PC-9 (cell line): ENCODE results near the gene RAPSN. TPM values are rescaled to one million over a fixed set of nuclear protein-coding genes. Genes with fewer than 3 reads are reported as not detected.

Source experiments
- BruUV-seq: library from RNA; stranded (reverse); fragments of 400-500 nt; replicated peaks from 2 replicates; lab custom pipeline; 2021; lab: Mats Ljungman, UMichigan
- CTCF ChIA-PET: fragments of 300-600 bp; sonication (Branson Sonifier 250); formaldehyde crosslinking; loops from one replicate; lab custom pipeline; 2022; ENCODE audit warnings: antibody characterized with exemption; lab: Charles Lee
- POLR2A ChIA-PET: fragments of 300-600 bp; sonication (Branson Sonifier 250); formaldehyde crosslinking; loops from one replicate; lab custom pipeline; 2022; ENCODE audit warnings: antibody characterized with exemption; ENCODE audit not compliant: unreplicated experiment; lab: Charles Lee
- DNase-seq, 2 experiments: peaks; one replicate each; pipeline versions ENCODE4 v3.0.0 to v3.0.0-alpha.2; 2015 to 2022; ENCODE audit warnings: mixed read lengths in 1 of 2
- H2AFZ ChIP-seq: fragments of 200-600 bp; sonication (generic); 2 replicates; pipeline ENCODE4 v1.8.1; 2017; ENCODE audit warnings: antibody characterized with exemption
- H3F3A ChIP-seq: fragments of 200-600 bp; sonication (generic); 2 replicates; pipeline ENCODE4 v1.8.1; 2017; ENCODE audit warnings: antibody characterized with exemption, mild to moderate bottlenecking, low read depth; ENCODE audit not compliant: insufficient read depth
- H3K27ac ChIP-seq: fragments of 200-600 bp; sonication (generic); 2 replicates; pipeline ENCODE4 v1.6.1; 2016; ENCODE audit warnings: mixed run types
- H3K27me3 ChIP-seq: fragments of 200-600 bp; sonication (generic); 2 replicates; pipeline ENCODE4 v1.6.1; 2016; ENCODE audit warnings: low read depth, mixed run types; ENCODE audit not compliant: insufficient read depth
- H3K36me3 ChIP-seq: fragments of 200-600 bp; sonication (generic); 2 replicates; pipeline ENCODE4 v1.6.1; 2016; ENCODE audit warnings: low read depth, mixed run types
- H3K4me1 ChIP-seq: fragments of 200-600 bp; sonication (generic); replicated peaks from 2 replicates; pipeline ENCODE4 v1.6.1; 2016; ENCODE audit warnings: mixed run types; ENCODE audit not compliant: insufficient read depth
- H3K4me2 ChIP-seq: fragments of 200-600 bp; sonication (generic); 2 replicates; pipeline ENCODE4 v1.6.1; 2017; ENCODE audit warnings: mixed run types
- H3K4me3 ChIP-seq: fragments of 200-600 bp; sonication (generic); 2 replicates; pipeline ENCODE4 v1.6.1; 2016; ENCODE audit warnings: mixed run types
- H3K79me2 ChIP-seq: fragments of 200-600 bp; sonication (generic); 2 replicates; pipeline ENCODE4 v1.6.1; 2017; ENCODE audit warnings: low read depth, mixed run types
- H3K9me2 ChIP-seq: fragments of 200-600 bp; sonication (generic); 2 replicates; pipeline ENCODE4 v1.8.1; 2017; ENCODE audit warnings: mild to moderate bottlenecking; ENCODE audit not compliant: insufficient read depth
- H3K9me3 ChIP-seq: fragments of 200-600 bp; sonication (generic); 2 replicates; pipeline ENCODE4 v1.8.1; 2016; ENCODE audit warnings: low read depth; ENCODE audit not compliant: insufficient read depth
- H4K20me1 ChIP-seq: fragments of 200-600 bp; sonication (generic); 2 replicates; pipeline ENCODE4 v1.8.1; 2017; ENCODE audit not compliant: insufficient read depth
- CTCF ChIP-seq: fragments of 200-600 bp; sonication (generic); conservative IDR thresholded peaks from 2 replicates; pipeline ENCODE4 v1.6.1; 2017; ENCODE audit warnings: mixed run types, antibody characterized with exemption, mild to moderate bottlenecking, moderate library complexity
- EZH2 ChIP-seq: fragments of 200-600 bp; sonication (generic); IDR thresholded peaks from 2 replicates; pipeline ENCODE4 v1.8.0; 2017; ENCODE audit warnings: antibody characterized with exemption, low read depth
- intact Hi-C: fragments of 100-400 bp; cut with micrococcal nuclease; formaldehyde crosslinking; loops from one replicate; pipeline ENCODE4 v1.10.0; 2022; ENCODE audit not compliant: unreplicated experiment
- total RNA-seq: library from RNA; stranded (reverse); gene quantifications from 2 replicates; pipeline ENCODE4 v1.2.3, GENCODE V29; 2021

Gene RAPSN
- total RNA-seq, 1 experiment from 2014 or later = 7.3 TPM

DNA sequence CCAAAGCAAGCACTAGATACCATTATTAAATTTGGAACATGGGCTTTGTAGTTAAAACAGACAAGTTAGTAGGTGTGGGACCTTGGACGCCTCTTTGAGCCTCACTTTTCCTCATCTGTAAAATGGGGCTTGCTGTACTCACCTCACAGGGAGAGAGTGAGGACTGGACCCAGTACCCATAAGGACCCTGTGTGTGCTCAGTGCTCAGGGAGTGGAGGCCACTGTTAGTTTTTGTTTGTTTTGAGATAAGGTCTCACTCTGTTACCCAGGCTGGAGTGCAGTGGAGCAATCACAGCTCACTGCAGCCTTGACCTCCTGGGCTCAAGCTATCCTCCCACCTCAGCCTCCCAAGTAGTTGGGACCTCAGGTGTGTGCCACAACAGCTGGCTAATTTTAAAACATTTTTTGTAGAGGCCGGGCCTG, 8.9 kb downstream of the RAPSN start:
- intact Hi-C loops = no loop called here
- H3K27me3 ChIP-seq = no peaks in the 10 kb centered on the region
- H3K36me3 ChIP-seq = no peaks in the 10 kb centered on the region
- TF ChIP-seq CTCF = no peak
- TF ChIP-seq EZH2 = no peak
- H3K27ac ChIP-seq = no peak overlapping the region
- no peaks in the 10 kb centered on the region for H3K79me2 ChIP-seq
- no peaks in the 10 kb centered on the region for H3K9me3 ChIP-seq
- no TSS peak for BruUV-seq
- H3K4me1 ChIP-seq = no peaks in the 10 kb centered on the region
- no peaks in the 10 kb centered on the region for H4K20me1 ChIP-seq
- ChIA-PET CTCF (no interaction called here), POLR2A (no interaction called here)
- H3K4me2 ChIP-seq = no peak overlapping the region
- DNase-seq = no peak
- no peaks in the 10 kb centered on the region for H3K9me2 ChIP-seq
- no peak overlapping the region for H3K4me3 ChIP-seq
- no peak overlapping the region for H2AFZ ChIP-seq
- H3F3A ChIP-seq = no peaks in the 10 kb centered on the region

- intact Hi-C loops = no loop called here
Measured at GRCh38 chr11:47438721-47439120, 10.2 kb downstream of the RAPSN start.

GRCh38 chr11:47437746-47438418, 11.1 kb downstream of the RAPSN start:
- no peaks in the 10 kb centered on the region for H3K9me2 ChIP-seq
- H3K27ac ChIP-seq = no peak overlapping the region
- no peaks in the 10 kb centered on the region for H3K79me2 ChIP-seq
- BruUV-seq = no TSS peak
- H2AFZ ChIP-seq = no peak overlapping the region
- H3F3A ChIP-seq = peaks cover 6% of the 10 kb centered on the region
- intact Hi-C loops = no loop called here
- no peak for TF ChIP-seq EZH2
- TF ChIP-seq CTCF = no peak
- no peaks in the 10 kb centered on the region for H3K9me3 ChIP-seq
- no peaks in the 10 kb centered on the region for H3K4me1 ChIP-seq
- no peak overlapping the region for H3K4me3 ChIP-seq
- H3K27me3 ChIP-seq = no peaks in the 10 kb centered on the region
- no peaks in the 10 kb centered on the region for H4K20me1 ChIP-seq
- DNase-seq = no peak
- H3K36me3 ChIP-seq = no peaks in the 10 kb centered on the region
- POLR2A ChIA-PET = no interaction called here
- CTCF ChIA-PET = no interaction called here
- H3K4me2 ChIP-seq = no peak overlapping the region

More at GRCh38 chr11:47438721-47439120, 10.2 kb downstream of the RAPSN start:
- Histone ChIP-seq H3K27me3 (no peaks in the 10 kb centered on the region), H3K4me2 (no peak overlapping the region), H3F3A (peaks cover 6% of the 10 kb centered on the region; the same call in 1 of the 2 replicates), H3K27ac (no peak overlapping the region), H2AFZ (no peak overlapping the region), H3K4me1 (no peaks in the 10 kb centered on the region), H3K36me3 (no peaks in the 10 kb centered on the region), H3K9me3 (no peaks in the 10 kb centered on the region), H4K20me1 (no peaks in the 10 kb centered on the region), H3K79me2 (no peaks in the 10 kb centered on the region), H3K4me3 (no peak overlapping the region), H3K9me2 (no peaks in the 10 kb centered on the region)
- ChIA-PET POLR2A (no interaction called here), CTCF (interaction anchor here (0.6 to 0.8 kb wide), 2 partner anchors 46 to 52 kb away, joined by 4 to 5 read pairs; no protein-coding TSS in a partner anchor)
- TF ChIP-seq EZH2 (no peak), CTCF (no peak)
- BruUV-seq = no TSS peak
- no peak for DNase-seq
